C4-2B (cell line): Measurements from ENCODE around the gene TAOK3.
A peak's percentile ranks its signal among the peaks of the same experiment; 100 is the strongest.

ENCODE experiments used
- H3K27ac ChIP-seq: fragments of 450-650 bp; 2 replicates; pipeline ENCODE4 v1.5.1; 2017
- ZFX ChIP-seq: fragments of 450-650 bp; IDR thresholded peaks from 2 replicates; pipeline ENCODE4 v1.6.1; 2017
- TF ChIP-seq, protein P1 (sequence below): fragments of 450-650 bp; conservative IDR thresholded peaks from 2 replicates; pipeline ENCODE4 v1.5.1; 2017; ENCODE audit warnings: mild to moderate bottlenecking

The TAOK3 gene

DNA sequence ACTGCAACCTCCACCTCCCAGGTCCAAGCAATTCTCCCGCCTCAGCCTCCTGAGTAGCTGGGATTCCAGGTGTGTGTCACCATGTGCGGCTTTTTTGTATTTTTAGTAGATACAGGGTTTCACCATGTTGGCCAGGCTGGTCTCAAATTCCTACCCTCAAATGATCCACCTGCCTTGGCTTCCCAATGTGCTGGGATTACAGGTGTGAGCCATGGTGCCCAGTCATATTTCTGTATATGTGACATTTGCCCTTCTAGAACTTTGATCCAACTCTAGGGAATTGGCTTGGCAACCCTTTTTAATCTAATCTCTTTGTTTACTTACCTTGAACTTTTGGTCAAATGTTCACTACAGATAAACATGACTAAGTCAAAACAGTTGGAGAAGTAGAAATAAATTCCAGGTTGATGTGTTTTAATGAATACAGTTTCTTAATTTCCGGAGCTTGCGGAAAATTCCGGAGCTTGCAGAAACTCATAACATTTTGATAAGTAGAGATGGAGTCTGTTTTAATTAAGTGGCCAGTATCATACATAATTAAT, 248.3 kb downstream of the TAOK3 start:
- TF ChIP-seq, protein P1, sequence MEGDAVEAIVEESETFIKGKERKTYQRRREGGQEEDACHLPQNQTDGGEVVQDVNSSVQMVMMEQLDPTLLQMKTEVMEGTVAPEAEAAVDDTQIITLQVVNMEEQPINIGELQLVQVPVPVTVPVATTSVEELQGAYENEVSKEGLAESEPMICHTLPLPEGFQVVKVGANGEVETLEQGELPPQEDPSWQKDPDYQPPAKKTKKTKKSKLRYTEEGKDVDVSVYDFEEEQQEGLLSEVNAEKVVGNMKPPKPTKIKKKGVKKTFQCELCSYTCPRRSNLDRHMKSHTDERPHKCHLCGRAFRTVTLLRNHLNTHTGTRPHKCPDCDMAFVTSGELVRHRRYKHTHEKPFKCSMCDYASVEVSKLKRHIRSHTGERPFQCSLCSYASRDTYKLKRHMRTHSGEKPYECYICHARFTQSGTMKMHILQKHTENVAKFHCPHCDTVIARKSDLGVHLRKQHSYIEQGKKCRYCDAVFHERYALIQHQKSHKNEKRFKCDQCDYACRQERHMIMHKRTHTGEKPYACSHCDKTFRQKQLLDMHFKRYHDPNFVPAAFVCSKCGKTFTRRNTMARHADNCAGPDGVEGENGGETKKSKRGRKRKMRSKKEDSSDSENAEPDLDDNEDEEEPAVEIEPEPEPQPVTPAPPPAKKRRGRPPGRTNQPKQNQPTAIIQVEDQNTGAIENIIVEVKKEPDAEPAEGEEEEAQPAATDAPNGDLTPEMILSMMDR, result no peak
- TF ChIP-seq ZFX, result no peak
- peak overlapping the region; percentile 75 for H3K27ac ChIP-seq

DNA sequence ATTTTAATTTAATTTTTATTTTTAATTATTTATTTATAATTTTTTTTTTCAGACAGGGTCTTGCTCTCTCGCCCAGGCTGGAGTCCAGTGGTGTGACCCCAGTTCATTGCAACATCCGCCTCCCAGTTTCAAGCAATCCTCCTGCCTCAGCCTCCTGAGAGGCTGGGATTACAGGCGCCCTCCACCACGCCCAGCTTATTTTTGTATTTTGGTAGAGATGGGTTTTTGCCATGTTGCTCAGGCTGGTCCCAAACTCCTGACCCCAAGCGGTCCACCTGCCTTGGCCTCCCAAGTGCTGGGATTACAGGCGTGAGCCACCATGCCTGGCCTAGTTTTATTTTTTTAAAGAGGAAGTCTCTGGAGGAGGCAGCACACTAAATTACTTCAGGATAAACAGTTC, 250.4 kb downstream of the TAOK3 start:
- no peak overlapping the region for H3K27ac ChIP-seq

DNA sequence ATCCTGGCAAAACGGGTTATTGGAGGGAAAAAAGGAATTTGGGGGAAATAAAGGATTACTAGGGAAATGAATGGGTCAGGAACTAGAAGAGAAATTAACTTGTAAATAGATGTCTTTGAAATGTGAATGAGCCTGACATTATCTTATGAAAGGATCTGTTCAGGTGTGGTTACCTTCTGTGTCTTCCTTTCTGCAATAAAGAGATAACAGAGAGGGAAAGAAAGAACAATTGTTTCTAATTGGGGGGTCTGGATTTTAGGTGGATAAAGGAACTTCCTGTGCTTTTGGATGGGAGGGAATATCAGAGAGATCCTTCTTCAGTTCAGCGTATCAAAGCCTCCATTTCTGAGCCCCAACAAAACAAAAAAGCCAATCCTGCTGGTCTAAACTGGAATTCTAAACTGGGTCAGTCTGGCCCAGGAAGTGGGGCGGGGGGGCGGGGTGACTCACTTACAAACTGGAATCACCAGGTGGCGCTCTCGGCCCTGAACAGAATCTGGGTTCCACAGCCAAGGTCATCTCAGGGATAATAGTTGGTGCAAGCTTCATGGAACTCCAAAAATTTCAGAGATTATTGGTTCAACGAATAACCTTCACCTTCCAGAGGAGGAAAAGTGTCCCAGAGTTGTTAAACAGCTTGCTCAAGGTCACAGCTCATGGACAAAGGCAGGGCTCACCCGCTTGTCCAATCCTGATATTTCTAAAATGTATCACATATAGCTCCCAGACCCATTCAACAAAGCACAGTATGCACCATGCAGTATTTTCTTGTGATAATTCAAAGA, 251.9 kb downstream of the TAOK3 start:
- H3K27ac ChIP-seq, result 0 out of 2 replicates have a peak overlapping the region, but pooled peaks have one; percentile 9
- no peak for TF ChIP-seq ZFX
- TF ChIP-seq, protein P1, result peak; percentile 80

More for the DNA sequence above, 250.4 kb downstream of the TAOK3 start:
- TF ChIP-seq, protein P1, result no peak
- no peak for TF ChIP-seq ZFX

DNA sequence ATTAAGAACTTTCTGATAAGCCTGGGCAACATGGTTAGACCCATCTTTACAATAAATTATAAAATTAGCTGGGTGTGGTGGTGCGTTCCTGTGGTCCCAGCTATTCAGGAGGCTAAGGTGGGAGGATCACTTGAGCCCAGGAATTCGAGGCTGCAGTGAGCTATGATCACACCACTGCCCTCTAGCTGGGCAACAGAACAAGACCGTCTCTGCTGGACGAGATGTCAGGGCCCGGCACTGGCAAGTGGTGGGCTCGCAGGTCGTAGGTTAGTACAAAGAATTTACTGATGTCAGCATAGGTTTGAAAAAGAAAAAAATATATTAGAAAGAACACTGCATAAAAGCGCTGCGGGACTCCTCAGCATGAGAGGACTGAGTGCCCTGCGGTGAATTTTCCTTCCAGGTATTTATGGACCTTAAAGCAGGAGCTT, 253.2 kb downstream of the TAOK3 start:
- H3K27ac ChIP-seq, result no peak overlapping the region
- no peak for TF ChIP-seq ZFX
- TF ChIP-seq, protein P1, result no peak

DNA sequence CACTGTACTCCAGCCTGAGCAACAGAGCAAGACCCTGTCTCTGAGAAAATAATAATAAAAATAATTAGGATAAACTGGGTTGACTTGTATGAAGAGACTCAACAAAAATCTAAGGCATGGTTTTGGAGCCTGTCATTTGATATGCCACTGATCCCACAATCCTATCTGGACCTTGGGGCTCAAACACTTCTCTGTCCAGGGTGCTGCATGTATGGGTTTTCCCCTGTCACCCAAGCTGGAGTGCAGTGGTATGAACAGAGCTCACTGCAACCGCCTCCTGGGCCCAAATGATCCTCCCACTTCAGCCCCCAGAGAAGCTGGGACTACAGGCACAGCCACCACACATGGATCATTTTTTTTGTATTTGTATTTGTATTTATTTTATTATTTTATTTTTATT, 263.6 kb downstream of the TAOK3 start:
- no peak overlapping the region for H3K27ac ChIP-seq
- no peak for TF ChIP-seq ZFX
- TF ChIP-seq, protein P1, result no peak

DNA sequence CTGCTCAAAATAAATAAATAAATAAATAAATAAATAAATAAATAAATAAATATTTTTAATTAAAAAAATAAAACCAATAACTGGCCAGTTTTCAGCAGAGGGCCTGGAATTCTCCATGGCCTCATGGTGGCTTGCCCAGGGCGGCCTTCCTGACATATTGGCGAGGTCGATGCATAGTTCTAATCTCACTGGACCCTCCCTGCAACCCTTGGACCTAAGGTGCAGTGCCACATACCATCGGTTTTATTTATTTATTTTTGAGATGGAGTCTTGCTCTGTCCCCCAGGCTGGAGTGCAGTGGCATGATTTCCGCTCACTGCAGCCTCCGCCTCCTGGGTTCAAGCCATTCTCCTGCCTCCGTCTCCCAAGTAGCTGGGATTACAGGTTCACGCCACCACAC, 265.0 kb downstream of the TAOK3 start:
- no peak for TF ChIP-seq ZFX
- TF ChIP-seq, protein P1, result no peak
- peak overlapping the region; percentile 70; the same call in 1 of the 2 replicates for H3K27ac ChIP-seq

DNA sequence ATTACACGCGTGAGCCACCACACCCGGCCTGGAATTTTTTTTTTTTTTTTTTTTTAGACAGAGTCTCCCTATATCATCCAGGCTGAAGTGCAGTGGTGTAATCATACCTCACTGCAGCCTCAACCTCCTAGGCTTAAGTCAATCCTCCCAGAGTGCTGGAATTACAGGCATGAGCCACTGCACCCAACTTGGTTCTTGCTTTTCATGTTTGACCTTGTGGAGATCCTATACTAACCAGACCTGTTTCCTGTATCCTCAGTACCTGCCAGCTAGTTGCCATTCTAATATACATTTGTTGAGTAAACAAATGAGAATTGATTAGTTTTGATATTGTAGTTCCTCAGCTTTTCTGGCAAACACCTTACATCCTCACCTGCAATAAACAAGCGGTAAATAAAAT, 265.7 kb downstream of the TAOK3 start:
- no peak for TF ChIP-seq ZFX
- TF ChIP-seq, protein P1, result no peak
- H3K27ac ChIP-seq, result peak overlapping the region; percentile 70
